NCI-H2029 (cell line): ENCODE data around the gene SNRNP48.

Source experiments
- DNase-seq: peaks from one replicate; lab custom pipeline; 2025; lab: John Stamatoyannopoulos, UW

Gene SNRNP48

GRCh38 chr6:7644417-7644816, 54.4 kb downstream of the SNRNP48 start:
- no peak for DNase-seq

DNA sequence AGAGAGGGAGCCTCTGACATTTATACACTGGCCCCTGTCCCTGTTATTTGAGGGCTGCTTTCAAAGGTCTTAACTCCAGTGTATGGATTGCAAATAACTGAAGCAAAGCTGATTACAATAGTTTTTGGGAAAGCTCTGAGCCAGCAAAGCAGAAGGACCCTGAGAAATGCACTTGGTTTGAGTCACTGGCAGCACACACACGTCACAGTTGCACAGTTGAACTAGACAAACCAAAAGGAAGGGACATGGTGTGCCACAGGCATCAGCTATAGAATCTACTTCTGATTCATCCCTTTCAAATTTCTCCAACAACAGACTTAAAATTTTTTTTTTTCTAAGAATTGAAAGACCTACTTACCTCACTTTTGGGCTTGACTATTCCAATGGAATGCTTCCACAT, 56.4 kb downstream of the SNRNP48 start:
- DNase-seq: no peak

GRCh38 chr6:7647504-7647903, 57.5 kb downstream of the SNRNP48 start:
- DNase-seq: no peak

DNA sequence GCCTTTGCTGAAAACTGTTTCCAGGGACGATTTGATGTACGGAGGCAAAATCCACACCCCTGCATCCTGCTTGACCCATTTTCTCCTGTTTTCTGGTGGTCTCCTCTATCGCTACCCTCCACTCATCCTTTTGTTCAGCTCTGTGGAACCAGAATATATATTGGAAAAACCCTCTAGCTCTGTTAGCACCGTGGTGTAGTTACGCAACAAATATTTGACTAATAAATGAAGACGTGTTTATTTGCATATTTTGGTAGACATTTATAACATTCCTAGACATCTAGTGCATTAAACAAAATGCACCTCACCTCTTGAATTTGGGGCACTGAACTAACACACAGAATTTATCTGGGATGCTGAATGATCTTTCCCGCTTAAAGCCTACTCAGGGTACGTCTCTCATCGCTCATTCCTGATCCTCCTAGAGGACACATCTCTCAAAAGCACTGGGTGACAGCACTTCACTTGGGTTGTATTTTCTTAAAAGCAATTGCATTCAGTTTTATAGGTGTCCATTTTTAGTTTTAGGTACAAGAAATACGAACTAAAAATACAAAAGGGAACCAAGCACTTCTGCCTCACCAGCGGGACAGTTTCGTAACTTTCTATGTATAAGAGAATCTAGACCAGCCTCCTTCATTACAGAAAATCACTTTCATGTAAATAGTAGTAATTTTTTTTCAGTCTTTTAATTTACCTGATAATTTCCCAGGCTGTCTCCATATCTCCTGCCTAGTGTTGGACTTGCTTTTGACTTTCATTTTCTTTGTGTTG, 59.2 kb downstream of the SNRNP48 start:
- DNase-seq: no peak

DNA sequence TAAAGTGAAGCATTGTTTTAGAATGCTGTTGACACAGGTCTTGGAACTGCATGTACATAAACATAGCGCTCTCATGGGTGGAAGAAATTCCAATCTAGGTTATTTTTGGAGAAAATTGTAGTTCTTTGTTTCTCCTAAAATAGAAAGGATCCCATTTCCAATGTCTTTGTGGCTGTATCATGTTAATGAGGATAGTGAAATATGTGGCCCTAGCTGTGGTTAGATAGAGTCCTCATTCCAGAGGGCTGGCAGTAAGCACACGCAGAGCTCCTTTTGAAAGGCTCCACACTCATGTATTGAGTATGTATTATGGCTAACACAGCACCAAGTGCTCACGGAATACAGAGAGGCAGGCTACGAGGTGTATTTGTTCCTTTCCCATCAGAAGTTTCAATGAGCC, 60.9 kb downstream of the SNRNP48 start:
- no peak for DNase-seq

- no peak for DNase-seq
These were observed 63.0 kb downstream of the SNRNP48 start for GRCh38 chr6:7652957-7653356.

GRCh38 chr6:7656355-7656754, 66.4 kb downstream of the SNRNP48 start:
- DNase-seq: no peak

- DNase-seq: no peak
These were observed 68.5 kb downstream of the SNRNP48 start for GRCh38 chr6:7658543-7658942.

DNA sequence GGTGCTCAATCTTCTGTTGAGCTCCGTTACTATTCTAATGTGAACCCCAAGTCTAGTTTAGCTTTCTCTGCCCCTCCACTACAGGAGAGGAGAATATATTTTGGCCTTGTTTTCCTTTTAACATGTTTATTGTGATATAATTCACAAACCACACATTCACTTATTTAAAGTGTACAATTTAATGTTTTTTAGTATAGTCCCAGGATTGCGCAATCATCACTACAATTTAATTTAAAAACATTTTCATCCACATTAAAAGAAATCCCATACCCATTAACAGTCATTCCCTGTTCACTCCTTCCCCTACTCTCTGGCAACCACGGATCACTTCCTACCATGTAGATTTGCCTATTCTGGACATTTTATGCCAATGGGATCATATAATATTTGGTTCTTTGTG, 71.4 kb downstream of the SNRNP48 start:
- DNase-seq: no peak
